Thyroid gland (tissue), 4 donors: ENCODE data around the gene GSKIP. TPM values are rescaled to one million over a fixed set of nuclear protein-coding genes. Genes with fewer than 3 reads are reported as not detected.
"Not testable (repeated sequence)": the region's sequence is repeated elsewhere in the genome, so short reads cannot be mapped to it uniquely, and the experiment has no call there.

ENCODE experiments used
- DNase-seq, 2 donors: peaks; one replicate each; pipeline ENCODE4 v3.0.0-alpha.2; 2019
- H3K27ac ChIP-seq, 3 donors: fragments of 200-600 bp; sonication (generic); 1 replicate in 2 of 3; 2 replicates in 1 of 3; pipeline ENCODE4 v1.5.1; 2016 to 2019; ENCODE audit warnings: mild to moderate bottlenecking in 1 of 3, moderate library complexity in 1 of 3
- H3K27me3 ChIP-seq: fragments of 200-600 bp; sonication (generic); one replicate; pipeline ENCODE4 v1.5.1; 2019
- H3K36me3 ChIP-seq, 2 donors: fragments of 200-600 bp; sonication (generic); one replicate each; pipeline ENCODE4 v1.5.1; 2016 to 2019
- H3K4me1 ChIP-seq, 2 donors: fragments of 200-600 bp; sonication (generic); one replicate each; pipeline ENCODE4 v1.5.1; 2017 to 2019
- H3K4me3 ChIP-seq, 3 donors: fragments of 200-600 bp; sonication (generic); replicated peaks in 1 of 3; 1 replicate in 2 of 3; 2 replicates in 1 of 3; pipeline ENCODE4 v1.5.1; 2016; ENCODE audit warnings: mild to moderate bottlenecking in 1 of 3
- H3K9me3 ChIP-seq: fragments of 200-600 bp; sonication (generic); one replicate; pipeline ENCODE4 v1.5.1; 2017
- CTCF ChIP-seq, 6 experiments: fragments of 200-600 bp in 3 of 6; fragments of 450-650 bp in 3 of 6; sonication (generic) in 3 of 6; IDR thresholded peaks; one replicate each; pipeline ENCODE4 v1.5.1; 2016 to 2019; ENCODE audit warnings: antibody characterized with exemption in 6 of 6, mild to moderate bottlenecking in 2 of 6, inconsistent platforms in 1 of 6, moderate library complexity in 1 of 6
- POLR2A ChIP-seq, 2 donors: fragments of 450-650 bp; IDR thresholded peaks; one replicate each; pipeline ENCODE4 v1.6.1; 2017; ENCODE audit warnings: antibody characterized with exemption in 2 of 2, mild to moderate bottlenecking in 2 of 2, moderate library complexity in 1 of 2
- WGBS, 2 donors: methylation state at CpG; one replicate each; pipeline ENCODE4 v1.1.5; 2017; 5-methylcytosine and 5-hydroxymethylcytosine counted together
- intact Hi-C: fragments of 100-400 bp; cut with DNase I; formaldehyde crosslinking; loops from one replicate; pipeline ENCODE4 v1.15.1; 2023
- total RNA-seq, 4 donors: library from RNA; depleted of rRNA; stranded (reverse); fragments of >200 nt; gene quantifications; one replicate each; pipeline ENCODE4 v1.2.3, GENCODE V29; 2016

GSKIP gene
- total RNA-seq, 4 donors from 2014 or later = 15.2 to 22.3 (median 19.7) TPM

GRCh38 chr14:96338551-96338950 is 24.8 kb upstream of the GSKIP start:
- intact Hi-C loops = no loop called here
- TF ChIP-seq CTCF (IDR thresholded peaks at IDR 0.05) (no peak), POLR2A (IDR thresholded peaks at IDR 0.05) (no peak)
- no peak overlapping the region for H3K4me3 ChIP-seq
- DNase-seq = no peak
- peaks cover 6 to 9% of the 10 kb centered on the region in 2 donors for H3K36me3 ChIP-seq
- no peaks in the 10 kb centered on the region for H3K4me1 ChIP-seq
- no peak overlapping the region for H3K27ac ChIP-seq
- no peaks in the 10 kb centered on the region for H3K27me3 ChIP-seq
- WGBS, 2 donors = 92 to 98% methylated on average over 1 of the region's 1 CpG
- H3K9me3 ChIP-seq = no peaks in the 10 kb centered on the region

DNA sequence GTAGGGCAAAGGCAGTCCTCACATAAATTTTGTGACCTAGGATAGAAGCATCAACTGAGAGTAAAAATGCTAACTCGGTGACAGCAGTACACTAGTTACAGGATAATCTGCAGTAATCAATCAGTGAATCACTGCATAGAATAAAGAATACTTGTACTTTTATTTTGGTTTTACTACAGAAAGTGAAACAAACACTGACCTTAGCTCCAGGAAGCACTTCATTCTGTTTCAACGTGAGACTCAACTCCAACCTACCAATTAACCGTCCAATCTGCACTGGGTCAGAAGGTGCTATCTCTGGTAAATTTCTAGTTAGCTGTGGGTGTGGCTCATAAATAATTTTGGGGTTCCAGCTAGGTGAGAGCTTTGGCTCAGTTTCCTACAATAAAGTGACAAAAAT is 22.0 kb upstream of the GSKIP start:
- WGBS, 2 donors = 85 to 87% methylated on average over 3 of the region's 3 CpGs
- Histone ChIP-seq H3K9me3 (no peaks in the 10 kb centered on the region), H3K4me3 (no peak overlapping the region), H3K27ac (no peak overlapping the region), H3K4me1 (no peaks in the 10 kb centered on the region), H3K36me3 (peaks cover 6 to 9% of the 10 kb centered on the region in 2 donors), H3K27me3 (no peaks in the 10 kb centered on the region)
- no peak for TF ChIP-seq CTCF (IDR thresholded peaks at IDR 0.05)
- TF ChIP-seq POLR2A (IDR thresholded peaks at IDR 0.05) = no peak
- DNase-seq = no peak
- intact Hi-C loops = no loop called here

- Histone ChIP-seq H3K27ac (no peak overlapping the region), H3K9me3 (no peaks in the 10 kb centered on the region), H3K36me3 (no peaks in the 10 kb centered on the region), H3K4me3 (no peak overlapping the region), H3K4me1 (no peaks in the 10 kb centered on the region), H3K27me3 (no peaks in the 10 kb centered on the region)
- no peak for DNase-seq
- intact Hi-C loops = no loop called here
- no peak for TF ChIP-seq CTCF (IDR thresholded peaks at IDR 0.05)
- TF ChIP-seq POLR2A (IDR thresholded peaks at IDR 0.05) = no peak
- 96% methylated on average over 2 of the region's 2 CpGs for WGBS, 2 donors
These were observed 17.7 kb upstream of the GSKIP start for GRCh38 chr14:96345669-96346068.

DNA sequence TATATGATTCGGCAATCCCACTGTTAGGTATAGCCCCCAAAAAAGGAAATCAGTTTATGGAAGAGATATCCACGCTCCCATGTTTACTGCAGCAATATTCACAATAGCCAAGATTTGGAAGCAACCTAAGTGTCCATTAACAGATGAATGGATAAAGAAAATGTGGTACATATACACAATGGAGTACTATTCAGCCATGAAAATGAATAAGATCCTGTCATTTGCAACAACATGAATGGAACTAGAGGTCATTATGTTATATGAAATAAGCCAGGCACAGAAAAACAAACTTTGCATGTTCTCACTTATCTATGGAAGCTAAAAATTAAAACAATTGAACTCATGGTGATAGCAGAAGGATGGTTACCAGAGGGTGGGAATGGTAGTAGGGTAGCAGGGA is 15.4 kb upstream of the GSKIP start:
- H3K4me3 ChIP-seq, H3K9me3 ChIP-seq, H3K36me3 ChIP-seq, DNase-seq, H3K27me3 ChIP-seq, H3K4me1 ChIP-seq, H3K27ac ChIP-seq, intact Hi-C loops: not testable (repeated sequence)
- 94 to 95% methylated on average over 2 of the region's 2 CpGs for WGBS, 2 donors

- Histone ChIP-seq H3K4me3 (no peak overlapping the region), H3K27ac (no peak overlapping the region), H3K4me1 (no peaks in the 10 kb centered on the region), H3K27me3 (no peaks in the 10 kb centered on the region), H3K9me3 (no peaks in the 10 kb centered on the region), H3K36me3 (no peaks in the 10 kb centered on the region)
- intact Hi-C loops = no loop called here
- 91 to 93% methylated on average over 7 of the region's 7 CpGs for WGBS, 2 donors
- no peak for DNase-seq
- TF ChIP-seq POLR2A (IDR thresholded peaks at IDR 0.05) = no peak
- TF ChIP-seq CTCF (IDR thresholded peaks at IDR 0.05) = no peak
These were observed 13.8 kb upstream of the GSKIP start for GRCh38 chr14:96349286-96350075.
